Neural cell (in vitro differentiated cells): ENCODE measurements around the gene PGAM2. TPM values are rescaled to one million over a fixed set of nuclear protein-coding genes. Genes with fewer than 3 reads are reported as not detected.

ENCODE experiments used
- H2AFZ ChIP-seq: fragments of 200-600, 300-800 bp; sonication (generic), shearing (Covaris generic); 2 replicates; pipeline ENCODE4 v1.6.0; 2014; ENCODE audit warnings: low read depth, mild to moderate bottlenecking, antibody characterized with exemption, low read length, moderate library complexity
- H3F3A ChIP-seq: fragments of 200-600 bp; shearing (Covaris generic); 2 replicates; pipeline ENCODE4 v1.6.1; 2016; ENCODE audit warnings: mild to moderate bottlenecking, moderate library complexity, mixed read lengths, antibody characterized with exemption, low read length; ENCODE audit not compliant: insufficient read depth, poor library complexity, severe bottlenecking
- H3K27ac ChIP-seq: fragments of 200-600, 300-800 bp; sonication (generic), shearing (Covaris generic); 2 replicates; pipeline ENCODE4 v1.5.1; 2014; ENCODE audit warnings: mild to moderate bottlenecking, low read length, moderate library complexity
- H3K27me3 ChIP-seq: fragments of 300-800, 200-600 bp; sonication (generic), shearing (Covaris generic); 2 replicates; pipeline ENCODE4 v1.6.0; 2014; ENCODE audit warnings: mild to moderate bottlenecking, low read depth, low read length, moderate library complexity; ENCODE audit not compliant: insufficient read depth
- H3K36me3 ChIP-seq: fragments of 300-800, 200-600 bp; sonication (generic), shearing (Covaris generic); 2 replicates; pipeline ENCODE4 v1.5.1; 2014; ENCODE audit warnings: mild to moderate bottlenecking, antibody characterized with exemption, low read length, moderate library complexity; ENCODE audit not compliant: insufficient read depth
- H3K4me2 ChIP-seq: fragments of 300-800, 200-600 bp; sonication (generic), shearing (Covaris generic); 2 replicates; pipeline ENCODE4 v1.6.0; 2014; ENCODE audit warnings: mild to moderate bottlenecking, low read length
- H3K4me3 ChIP-seq: fragments of 300-800, 200-600 bp; sonication (generic), shearing (Covaris generic); 2 replicates; pipeline ENCODE4 v1.5.1; 2014; ENCODE audit warnings: mild to moderate bottlenecking, low read length, moderate library complexity
- H3K79me2 ChIP-seq: fragments of 200-600 bp; shearing (Covaris generic); replicated peaks from 2 replicates; pipeline ENCODE4 v1.6.0; 2014; ENCODE audit warnings: mild to moderate bottlenecking, low read length, moderate library complexity; ENCODE audit not compliant: insufficient read depth
- H3K9ac ChIP-seq: fragments of 300-800, 200-600 bp; sonication (generic), shearing (Covaris generic); 2 replicates; pipeline ENCODE4 v1.6.1; 2016; ENCODE audit warnings: mild to moderate bottlenecking, low read length, mixed read lengths
- H3K9me2 ChIP-seq: fragments of 200-600 bp; shearing (Covaris generic); 2 replicates; pipeline ENCODE4 v1.6.1; 2016; ENCODE audit warnings: mild to moderate bottlenecking, low read length, mixed read lengths; ENCODE audit not compliant: insufficient read depth
- H3K9me3 ChIP-seq: fragments of 200-600, 300-800 bp; sonication (generic), shearing (Covaris generic); 2 replicates; pipeline ENCODE4 v1.6.1; 2016; ENCODE audit warnings: mild to moderate bottlenecking, mixed run types, low read length, moderate library complexity, mixed read lengths
- H4K20me1 ChIP-seq: fragments of 200-600 bp; shearing (Covaris generic); 2 replicates; pipeline ENCODE4 v1.6.1; 2016; ENCODE audit warnings: mild to moderate bottlenecking, mixed run types; ENCODE audit not compliant: insufficient read depth
- EP300 ChIP-seq: fragments of 450-650 bp; conservative IDR thresholded peaks from 2 replicates; pipeline ENCODE4 v1.6.1; 2014; ENCODE audit warnings: antibody characterized with exemption, mild to moderate bottlenecking, moderate library complexity; ENCODE audit not compliant: poor library complexity, severe bottlenecking
- EZH2 ChIP-seq: fragments of 200-600, 300-800 bp; shearing (Covaris generic), sonication (generic); IDR thresholded peaks from 2 replicates; pipeline ENCODE4 v1.6.1; 2014; ENCODE audit warnings: antibody characterized with exemption, low read length, borderline replicate concordance, mild to moderate bottlenecking; ENCODE audit not compliant: insufficient read depth, poor library complexity, severe bottlenecking
- MXI1 ChIP-seq: fragments of 450-650 bp; conservative IDR thresholded peaks from 2 replicates; pipeline ENCODE4 v1.6.1; 2014; ENCODE audit warnings: antibody characterized with exemption, mild to moderate bottlenecking; ENCODE audit not compliant: poor library complexity, severe bottlenecking
- POLR2AphosphoS5 ChIP-seq: IDR thresholded peaks from 2 replicates; pipeline ENCODE4 v1.6.1; 2012
- RAD21 ChIP-seq: fragments of 450-650 bp; conservative IDR thresholded peaks from 2 replicates; pipeline ENCODE4 v1.6.1; 2014; ENCODE audit warnings: antibody characterized with exemption, mild to moderate bottlenecking, moderate library complexity
- SMC3 ChIP-seq: fragments of 450-650 bp; conservative IDR thresholded peaks from 2 replicates; pipeline ENCODE4 v1.6.1; 2014; ENCODE audit warnings: antibody characterized with exemption, mild to moderate bottlenecking, moderate library complexity; ENCODE audit not compliant: poor library complexity
- TAF1 ChIP-seq: IDR thresholded peaks from 2 replicates; pipeline ENCODE4 v1.6.1; 2012; ENCODE audit warnings: low read depth
- polyA plus RNA-seq: library from polyadenylated mRNA; depleted of rRNA; stranded (reverse); fragments of >200 nt; gene quantifications from 2 replicates; pipeline ENCODE4 v1.2.3, GENCODE V29; 2014
- TF ChIP-seq, protein P1 (sequence below): IDR thresholded peaks from 2 replicates; pipeline ENCODE4 v1.6.1; 2012; ENCODE audit warnings: borderline replicate concordance
- TF ChIP-seq, protein P2 (sequence below): fragments of 450-650 bp; IDR thresholded peaks from 2 replicates; pipeline ENCODE4 v1.5.1; 2014; ENCODE audit warnings: antibody characterized with exemption, mild to moderate bottlenecking, moderate library complexity; ENCODE audit not compliant: poor library complexity, severe bottlenecking

Gene PGAM2
- polyA plus RNA-seq, 1 donor from 2014 or later = not detected

DNA sequence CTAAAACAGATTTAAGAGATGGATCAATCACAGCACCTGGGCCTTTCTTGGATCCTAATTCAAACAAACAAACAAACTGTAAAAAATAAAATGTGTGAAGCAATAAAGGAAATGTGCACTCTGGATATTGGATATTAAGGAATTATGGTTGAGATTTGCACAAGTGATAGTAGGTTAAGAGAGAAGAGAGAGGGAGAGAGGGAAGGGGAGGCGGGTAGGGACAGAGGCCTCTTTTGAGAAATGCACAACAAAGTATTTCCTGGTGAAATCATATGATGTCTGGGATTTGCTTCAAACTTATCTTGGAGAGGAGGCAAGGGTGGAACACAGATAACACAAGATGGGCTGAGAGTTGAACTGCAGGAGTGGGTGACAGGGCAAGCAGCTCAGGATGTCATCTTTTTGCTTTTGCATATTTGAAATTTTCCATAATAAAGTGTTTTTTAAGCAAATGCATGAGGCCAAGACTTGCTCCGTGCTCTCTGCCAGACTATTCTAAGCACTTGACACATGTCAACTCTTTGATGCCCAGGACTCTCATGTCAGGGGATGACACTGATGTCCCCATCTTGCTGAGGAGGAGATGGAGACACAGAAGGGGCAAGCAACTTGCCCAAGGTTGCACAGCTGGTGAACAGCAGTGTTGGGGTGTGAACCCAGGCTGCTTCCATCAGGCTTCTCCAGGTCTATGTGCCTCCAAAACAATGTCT, 29.7 kb upstream of the PGAM2 start:
- no peak overlapping the region for H2AFZ ChIP-seq
- no peak for TF ChIP-seq EZH2
- TF ChIP-seq TAF1 = no peak
- TF ChIP-seq RAD21 = no peak
- no peak for TF ChIP-seq POLR2AphosphoS5
- no peak for TF ChIP-seq SMC3
- no peak for TF ChIP-seq EP300
- TF ChIP-seq, protein P1, sequence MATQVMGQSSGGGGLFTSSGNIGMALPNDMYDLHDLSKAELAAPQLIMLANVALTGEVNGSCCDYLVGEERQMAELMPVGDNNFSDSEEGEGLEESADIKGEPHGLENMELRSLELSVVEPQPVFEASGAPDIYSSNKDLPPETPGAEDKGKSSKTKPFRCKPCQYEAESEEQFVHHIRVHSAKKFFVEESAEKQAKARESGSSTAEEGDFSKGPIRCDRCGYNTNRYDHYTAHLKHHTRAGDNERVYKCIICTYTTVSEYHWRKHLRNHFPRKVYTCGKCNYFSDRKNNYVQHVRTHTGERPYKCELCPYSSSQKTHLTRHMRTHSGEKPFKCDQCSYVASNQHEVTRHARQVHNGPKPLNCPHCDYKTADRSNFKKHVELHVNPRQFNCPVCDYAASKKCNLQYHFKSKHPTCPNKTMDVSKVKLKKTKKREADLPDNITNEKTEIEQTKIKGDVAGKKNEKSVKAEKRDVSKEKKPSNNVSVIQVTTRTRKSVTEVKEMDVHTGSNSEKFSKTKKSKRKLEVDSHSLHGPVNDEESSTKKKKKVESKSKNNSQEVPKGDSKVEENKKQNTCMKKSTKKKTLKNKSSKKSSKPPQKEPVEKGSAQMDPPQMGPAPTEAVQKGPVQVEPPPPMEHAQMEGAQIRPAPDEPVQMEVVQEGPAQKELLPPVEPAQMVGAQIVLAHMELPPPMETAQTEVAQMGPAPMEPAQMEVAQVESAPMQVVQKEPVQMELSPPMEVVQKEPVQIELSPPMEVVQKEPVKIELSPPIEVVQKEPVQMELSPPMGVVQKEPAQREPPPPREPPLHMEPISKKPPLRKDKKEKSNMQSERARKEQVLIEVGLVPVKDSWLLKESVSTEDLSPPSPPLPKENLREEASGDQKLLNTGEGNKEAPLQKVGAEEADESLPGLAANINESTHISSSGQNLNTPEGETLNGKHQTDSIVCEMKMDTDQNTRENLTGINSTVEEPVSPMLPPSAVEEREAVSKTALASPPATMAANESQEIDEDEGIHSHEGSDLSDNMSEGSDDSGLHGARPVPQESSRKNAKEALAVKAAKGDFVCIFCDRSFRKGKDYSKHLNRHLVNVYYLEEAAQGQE = no peak
- no peak for TF ChIP-seq MXI1
- TF ChIP-seq, protein P2, sequence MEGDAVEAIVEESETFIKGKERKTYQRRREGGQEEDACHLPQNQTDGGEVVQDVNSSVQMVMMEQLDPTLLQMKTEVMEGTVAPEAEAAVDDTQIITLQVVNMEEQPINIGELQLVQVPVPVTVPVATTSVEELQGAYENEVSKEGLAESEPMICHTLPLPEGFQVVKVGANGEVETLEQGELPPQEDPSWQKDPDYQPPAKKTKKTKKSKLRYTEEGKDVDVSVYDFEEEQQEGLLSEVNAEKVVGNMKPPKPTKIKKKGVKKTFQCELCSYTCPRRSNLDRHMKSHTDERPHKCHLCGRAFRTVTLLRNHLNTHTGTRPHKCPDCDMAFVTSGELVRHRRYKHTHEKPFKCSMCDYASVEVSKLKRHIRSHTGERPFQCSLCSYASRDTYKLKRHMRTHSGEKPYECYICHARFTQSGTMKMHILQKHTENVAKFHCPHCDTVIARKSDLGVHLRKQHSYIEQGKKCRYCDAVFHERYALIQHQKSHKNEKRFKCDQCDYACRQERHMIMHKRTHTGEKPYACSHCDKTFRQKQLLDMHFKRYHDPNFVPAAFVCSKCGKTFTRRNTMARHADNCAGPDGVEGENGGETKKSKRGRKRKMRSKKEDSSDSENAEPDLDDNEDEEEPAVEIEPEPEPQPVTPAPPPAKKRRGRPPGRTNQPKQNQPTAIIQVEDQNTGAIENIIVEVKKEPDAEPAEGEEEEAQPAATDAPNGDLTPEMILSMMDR = no peak

GRCh38 chr7:44094365-44094764, 29.0 kb upstream of the PGAM2 start:
- Histone ChIP-seq H2AFZ (no peak overlapping the region), H3K27ac (no peak overlapping the region), H4K20me1 (no peaks in the 10 kb centered on the region), H3K9me3 (no peaks in the 10 kb centered on the region), H3K27me3 (no peaks in the 10 kb centered on the region), H3K79me2 (no peaks in the 10 kb centered on the region), H3K4me2 (no peak overlapping the region), H3F3A (no peaks in the 10 kb centered on the region), H3K4me3 (no peak overlapping the region), H3K36me3 (no peaks in the 10 kb centered on the region), H3K9ac (no peak overlapping the region), H3K9me2 (no peaks in the 10 kb centered on the region)
- TF ChIP-seq RAD21 (no peak), POLR2AphosphoS5 (no peak), MXI1 (no peak), SMC3 (no peak), EZH2 (no peak), TAF1 (no peak), EP300 (no peak)
- TF ChIP-seq, protein P1 = no peak
- TF ChIP-seq, protein P2 = no peak

More for the DNA sequence above, 29.7 kb upstream of the PGAM2 start:
- H3K27me3 ChIP-seq = no peaks in the 10 kb centered on the region
- H3K79me2 ChIP-seq = no peaks in the 10 kb centered on the region
- H3K9me2 ChIP-seq = no peaks in the 10 kb centered on the region
- H4K20me1 ChIP-seq = no peaks in the 10 kb centered on the region
- H3K4me3 ChIP-seq = no peak overlapping the region
- no peaks in the 10 kb centered on the region for H3K9me3 ChIP-seq
- H3K36me3 ChIP-seq = no peaks in the 10 kb centered on the region
- H3K9ac ChIP-seq = no peak overlapping the region
- H3F3A ChIP-seq = no peaks in the 10 kb centered on the region
- no peak overlapping the region for H3K4me2 ChIP-seq
- no peak overlapping the region for H3K27ac ChIP-seq
